ENCODE measurements around the gene ERICH6.
A peak's percentile ranks its signal among the peaks of the same experiment; 100 is the strongest.
"Not testable (repeated sequence)": the region's sequence is repeated elsewhere in the genome, so short reads cannot be mapped to it uniquely, and the experiment has no call there.

The ERICH6 gene

DNA sequence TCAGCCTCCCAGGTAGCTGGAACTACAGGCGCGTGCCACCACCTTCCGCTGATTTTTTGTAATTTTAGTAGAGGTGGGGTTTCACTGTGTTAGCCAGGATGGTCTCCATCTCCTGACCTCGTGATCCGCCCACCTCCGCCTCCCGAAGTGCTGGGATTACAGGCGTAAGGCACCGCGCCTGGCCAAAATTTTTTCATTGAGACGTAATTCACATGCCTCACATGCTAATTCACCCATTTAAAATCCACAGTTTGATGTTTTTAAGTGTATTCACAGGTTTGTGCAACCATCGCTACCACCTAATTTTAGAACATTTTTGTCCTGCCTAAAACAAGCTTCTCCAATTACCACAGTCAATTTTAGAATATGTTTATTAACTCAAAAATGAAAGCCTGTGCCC, 63.5 kb downstream of the ERICH6 start:
- Mint-ChIP-seq H3K4me1 (peaks cover 16% of the 10 kb centered on the region), H3K27me3 (peaks cover 18% of the 10 kb centered on the region), H3K4me3 (no peak overlapping the region), H3K36me3 (ENCODE audit: insufficient read depth) (peaks cover 4% of the 10 kb centered on the region), H3K27ac (ENCODE audit: low read depth) (no peak overlapping the region), H3K9me3 (peaks cover 2% of the 10 kb centered on the region)
- ATAC-seq (replicated peaks; ENCODE audit: extremely low read depth, poor library complexity, severe bottlenecking) = no peak
- no peak for DNase-seq (ENCODE audit: low spot score in 2 of 2)

DNA sequence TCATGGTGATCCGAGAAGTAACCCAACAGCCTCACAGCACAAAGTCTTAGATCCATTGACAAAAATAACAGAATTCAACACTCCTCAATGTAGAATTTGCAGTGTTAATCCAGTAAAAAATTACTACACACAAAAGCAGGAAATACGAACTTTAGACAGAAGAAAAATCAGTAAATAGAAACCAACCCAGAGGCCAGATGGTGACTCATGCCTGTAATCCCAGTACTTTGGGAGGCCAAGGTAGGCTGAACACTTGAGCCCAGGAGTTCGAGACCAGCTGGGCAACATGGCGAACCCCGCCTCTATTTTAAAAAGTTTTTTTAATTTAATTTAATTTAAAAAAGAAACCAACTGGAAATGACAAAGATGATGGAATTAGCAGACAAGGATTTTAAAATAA, 64.5 kb downstream of the ERICH6 start:
- H3K4me1 Mint-ChIP-seq = peaks cover 26% of the 10 kb centered on the region
- DNase-seq (ENCODE audit: low spot score in 2 of 2) = no peak
- peaks cover 18% of the 10 kb centered on the region for H3K27me3 Mint-ChIP-seq
- H3K4me3 Mint-ChIP-seq = no peak overlapping the region
- H3K9me3 Mint-ChIP-seq = no peaks in the 10 kb centered on the region
- H3K36me3 Mint-ChIP-seq (ENCODE audit: insufficient read depth) = peaks cover 7% of the 10 kb centered on the region
- ATAC-seq (replicated peaks; ENCODE audit: extremely low read depth, poor library complexity, severe bottlenecking) = no peak
- H3K27ac Mint-ChIP-seq (ENCODE audit: low read depth) = no peak overlapping the region

DNA sequence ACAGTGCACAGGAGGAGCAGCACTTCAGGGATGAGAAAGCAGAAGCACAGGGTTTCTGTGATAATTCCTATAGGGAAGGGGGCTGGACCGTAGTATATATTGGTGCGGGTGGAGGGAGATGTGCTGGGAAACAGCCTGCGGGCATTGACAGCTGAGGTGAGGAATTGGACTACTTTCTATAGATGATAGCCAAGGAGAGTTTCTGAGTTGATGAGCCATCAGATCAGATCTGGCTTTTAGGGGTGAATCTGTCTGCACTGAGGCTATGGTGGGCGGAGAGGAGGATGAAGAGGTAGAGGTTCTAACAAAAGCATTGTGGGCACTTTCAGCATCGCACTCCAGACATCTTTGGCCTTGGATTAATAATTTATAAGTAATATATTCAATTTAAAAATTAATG, 67.5 kb downstream of the ERICH6 start:
- peaks cover 28% of the 10 kb centered on the region for H3K4me1 Mint-ChIP-seq
- H3K9me3 Mint-ChIP-seq = no peaks in the 10 kb centered on the region
- ATAC-seq (replicated peaks; ENCODE audit: extremely low read depth, poor library complexity, severe bottlenecking) (no peak), DNase-seq (ENCODE audit: low spot score in 2 of 2) (no peak)
- H3K27me3 Mint-ChIP-seq = peaks cover under 1% of the 10 kb centered on the region
- no peak overlapping the region for H3K27ac Mint-ChIP-seq (ENCODE audit: low read depth)
- no peak overlapping the region for H3K4me3 Mint-ChIP-seq
- H3K36me3 Mint-ChIP-seq (ENCODE audit: insufficient read depth) = peaks cover 10% of the 10 kb centered on the region

DNA sequence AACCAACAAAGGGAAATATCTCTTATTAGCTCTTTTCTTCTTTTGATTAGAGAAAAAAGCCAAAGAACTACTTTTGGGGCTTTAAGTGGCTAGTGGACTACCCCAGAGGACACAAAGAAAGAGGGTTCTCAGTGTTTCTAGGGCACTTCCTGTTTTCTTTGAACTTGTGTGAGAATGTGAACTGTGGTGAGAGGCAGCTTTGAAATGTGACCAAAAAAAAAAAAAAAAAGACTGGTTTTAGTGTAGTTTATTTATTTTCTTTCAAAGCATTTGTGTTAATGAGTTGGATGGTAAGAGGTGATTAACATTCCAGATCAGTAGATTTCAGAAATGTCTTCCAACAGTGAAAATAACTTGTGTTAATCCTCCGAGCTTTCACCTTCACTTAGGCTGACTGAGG, 68.2 kb downstream of the ERICH6 start:
- Mint-ChIP-seq H3K27ac (ENCODE audit: low read depth) (peak overlapping the region; percentile 85), H3K9me3 (no peaks in the 10 kb centered on the region), H3K4me3 (peak overlapping the region; percentile 45), H3K4me1 (peaks cover 28% of the 10 kb centered on the region), H3K27me3 (no peaks in the 10 kb centered on the region), H3K36me3 (ENCODE audit: insufficient read depth) (peaks cover 14% of the 10 kb centered on the region)
- peak; percentile 91 for ATAC-seq (replicated peaks; ENCODE audit: extremely low read depth, poor library complexity, severe bottlenecking)
- DNase-seq (ENCODE audit: low spot score in 2 of 2) = no peak

DNA sequence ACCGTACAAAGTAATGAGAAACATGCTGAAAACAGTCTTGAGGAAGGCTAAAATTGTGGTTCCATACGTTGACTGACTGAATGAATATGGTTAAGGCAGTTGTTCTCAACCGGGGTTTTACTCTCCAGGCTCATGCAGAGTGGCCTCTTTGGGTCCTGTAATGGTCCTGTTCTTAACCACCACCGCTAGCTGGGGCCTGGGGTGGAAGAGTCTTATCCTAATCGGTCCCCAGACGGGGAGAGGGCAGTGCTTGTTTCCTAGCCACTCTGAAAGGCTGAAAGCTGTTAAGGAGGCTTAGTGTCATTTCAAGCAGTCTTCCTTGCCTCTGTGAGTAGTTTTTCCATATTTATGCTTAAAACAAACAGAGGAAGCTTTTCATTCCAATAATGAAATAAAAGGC, 68.6 kb downstream of the ERICH6 start:
- H3K4me3 Mint-ChIP-seq = peak overlapping the region; percentile 50
- peaks cover 28% of the 10 kb centered on the region for H3K4me1 Mint-ChIP-seq
- peaks cover 15% of the 10 kb centered on the region for H3K36me3 Mint-ChIP-seq (ENCODE audit: insufficient read depth)
- ATAC-seq (replicated peaks; ENCODE audit: extremely low read depth, poor library complexity, severe bottlenecking) (no peak), DNase-seq (ENCODE audit: low spot score in 2 of 2) (no peak)
- no peaks in the 10 kb centered on the region for H3K9me3 Mint-ChIP-seq
- peak overlapping the region; percentile 85 for H3K27ac Mint-ChIP-seq (ENCODE audit: low read depth)
- no peaks in the 10 kb centered on the region for H3K27me3 Mint-ChIP-seq

DNA sequence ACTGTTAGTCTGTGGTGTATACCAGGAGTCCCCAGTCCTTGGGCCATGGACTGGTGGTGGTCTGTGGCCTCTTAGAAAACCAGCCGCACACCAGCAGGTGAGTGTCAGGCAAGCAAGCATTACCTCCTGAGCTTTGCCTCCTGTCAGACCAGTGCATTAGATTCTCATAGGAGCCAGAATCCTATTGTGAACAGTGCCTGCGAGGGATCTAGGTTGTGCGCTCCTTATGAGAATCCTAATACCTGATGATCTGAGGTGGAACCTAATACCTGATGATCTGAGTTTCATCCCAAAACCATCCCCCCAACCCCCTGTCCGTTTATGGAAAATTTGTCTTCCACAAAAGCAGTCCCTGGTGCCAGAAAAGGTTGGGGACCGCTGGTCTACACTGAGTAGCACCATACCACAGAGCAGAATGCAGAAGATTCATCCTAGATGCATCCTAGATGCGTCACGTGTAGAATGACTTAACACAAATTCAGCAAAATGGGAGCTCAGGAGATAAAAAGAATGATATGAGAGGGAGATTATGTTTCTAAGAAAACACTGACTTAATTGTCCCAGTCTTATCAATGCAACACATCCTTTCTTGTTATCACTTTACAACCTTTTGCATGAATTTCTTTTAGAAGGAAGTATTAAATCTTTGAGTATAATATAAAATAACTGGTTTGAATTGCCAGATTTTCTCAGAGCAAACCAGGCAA, 72.1 kb downstream of the ERICH6 start:
- H3K4me1 Mint-ChIP-seq = peaks cover 27% of the 10 kb centered on the region
- H3K36me3 Mint-ChIP-seq (ENCODE audit: insufficient read depth) = peaks cover 37% of the 10 kb centered on the region
- ATAC-seq (replicated peaks; ENCODE audit: extremely low read depth, poor library complexity, severe bottlenecking) = no peak
- H3K4me3 Mint-ChIP-seq = no peak overlapping the region
- no peaks in the 10 kb centered on the region for H3K27me3 Mint-ChIP-seq
- no peak for DNase-seq (ENCODE audit: low spot score in 2 of 2)
- H3K27ac Mint-ChIP-seq (ENCODE audit: low read depth) = no peak overlapping the region
- no peaks in the 10 kb centered on the region for H3K9me3 Mint-ChIP-seq

DNA sequence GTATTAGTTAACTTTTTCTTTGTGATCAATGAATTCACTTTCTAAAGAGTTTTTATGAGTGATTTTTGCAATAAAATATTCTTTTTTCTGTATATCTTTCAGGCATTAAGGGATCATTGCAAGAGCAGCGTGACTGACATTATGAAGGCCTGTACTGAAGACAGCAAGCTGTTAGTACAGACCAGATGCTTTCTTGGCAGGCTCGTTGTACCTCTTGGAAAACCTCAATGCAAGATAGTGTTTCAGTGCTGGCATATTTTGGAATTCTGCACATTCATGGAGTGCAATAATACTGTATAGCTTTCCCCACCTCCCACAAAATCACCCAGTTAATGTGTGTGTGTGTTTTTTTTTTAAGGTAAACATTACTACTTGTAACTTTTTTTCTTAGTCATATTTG, 76.2 kb downstream of the ERICH6 start:
- Mint-ChIP-seq H3K9me3 (no peaks in the 10 kb centered on the region), H3K36me3 (ENCODE audit: insufficient read depth) (peaks cover 46% of the 10 kb centered on the region), H3K27ac (ENCODE audit: low read depth) (no peak overlapping the region), H3K4me1 (peaks cover 17% of the 10 kb centered on the region), H3K27me3 (no peaks in the 10 kb centered on the region), H3K4me3 (no peak overlapping the region)
- ATAC-seq (replicated peaks; ENCODE audit: extremely low read depth, poor library complexity, severe bottlenecking) (no peak), DNase-seq (ENCODE audit: low spot score in 2 of 2) (no peak)

DNA sequence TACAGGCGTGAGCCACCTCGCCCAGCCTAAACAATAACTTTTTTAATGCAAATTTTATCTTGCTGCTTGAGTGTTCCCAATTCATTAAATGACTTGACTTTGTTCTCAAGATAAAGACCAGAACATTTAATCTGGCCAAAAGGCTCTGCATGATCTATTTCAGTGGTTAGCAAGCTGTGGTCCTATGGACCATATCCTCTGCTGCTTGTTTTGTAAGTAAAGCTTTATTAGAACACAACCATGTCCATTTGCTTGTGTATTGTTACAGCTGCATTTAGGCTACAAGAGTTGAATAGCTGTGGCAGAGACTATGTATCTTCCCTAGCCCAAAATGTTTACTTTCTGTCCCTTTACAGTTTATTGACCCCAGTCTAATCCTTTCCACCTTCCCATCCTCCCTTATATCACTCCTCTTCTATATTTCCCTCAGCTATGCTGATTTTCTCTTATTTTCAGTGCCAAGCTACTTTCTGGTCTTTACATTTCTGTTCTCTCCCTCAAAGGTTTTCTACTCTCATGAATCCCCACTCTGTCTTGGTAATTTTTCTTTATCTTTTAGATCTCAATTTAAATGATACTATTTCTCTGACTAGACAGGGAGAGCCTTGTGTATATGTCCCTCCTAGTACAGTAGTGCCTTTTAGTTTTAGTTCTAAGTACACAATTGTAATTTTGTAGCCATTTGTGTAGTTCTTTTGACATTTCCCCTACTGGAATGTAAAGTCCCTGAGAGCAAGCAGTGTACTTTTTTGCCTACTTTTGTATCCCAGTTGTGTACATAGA, 77.4 kb downstream of the ERICH6 start:
- no peaks in the 10 kb centered on the region for H3K9me3 Mint-ChIP-seq
- H3K27me3 Mint-ChIP-seq = no peaks in the 10 kb centered on the region
- DNase-seq (ENCODE audit: low spot score in 2 of 2) (no peak), ATAC-seq (replicated peaks; ENCODE audit: extremely low read depth, poor library complexity, severe bottlenecking) (no peak)
- H3K4me3 Mint-ChIP-seq = no peak overlapping the region
- peaks cover 24% of the 10 kb centered on the region for H3K4me1 Mint-ChIP-seq
- H3K27ac Mint-ChIP-seq (ENCODE audit: low read depth) = peak overlapping the region; percentile 29
- H3K36me3 Mint-ChIP-seq (ENCODE audit: insufficient read depth) = peaks cover 43% of the 10 kb centered on the region

DNA sequence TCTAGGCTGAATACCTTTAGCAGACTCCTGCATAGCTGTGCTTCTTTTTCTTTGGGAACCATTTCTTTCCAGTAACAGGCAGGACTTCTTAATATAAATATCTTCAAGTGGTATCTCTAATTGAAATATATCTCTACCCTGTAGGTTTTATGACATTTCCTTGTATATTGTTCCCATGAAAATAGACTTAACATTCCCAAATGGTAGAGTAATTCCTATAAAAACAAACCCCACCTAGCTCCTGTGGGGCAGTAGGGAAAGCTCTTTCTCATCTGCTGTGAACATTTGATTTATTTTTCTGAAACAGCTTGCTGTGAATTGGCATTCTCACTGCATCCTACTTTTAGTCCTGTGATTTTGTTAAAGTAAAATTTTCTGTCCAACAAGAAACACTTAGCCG, 79.8 kb downstream of the ERICH6 start:
- ATAC-seq (replicated peaks; ENCODE audit: extremely low read depth, poor library complexity, severe bottlenecking) (no peak), DNase-seq (ENCODE audit: low spot score in 2 of 2) (no peak)
- Mint-ChIP-seq H3K4me1 (peaks cover 43% of the 10 kb centered on the region), H3K4me3 (no peak overlapping the region), H3K27ac (ENCODE audit: low read depth) (no peak overlapping the region), H3K36me3 (ENCODE audit: insufficient read depth) (peaks cover 36% of the 10 kb centered on the region), H3K9me3 (no peaks in the 10 kb centered on the region), H3K27me3 (no peaks in the 10 kb centered on the region)

DNA sequence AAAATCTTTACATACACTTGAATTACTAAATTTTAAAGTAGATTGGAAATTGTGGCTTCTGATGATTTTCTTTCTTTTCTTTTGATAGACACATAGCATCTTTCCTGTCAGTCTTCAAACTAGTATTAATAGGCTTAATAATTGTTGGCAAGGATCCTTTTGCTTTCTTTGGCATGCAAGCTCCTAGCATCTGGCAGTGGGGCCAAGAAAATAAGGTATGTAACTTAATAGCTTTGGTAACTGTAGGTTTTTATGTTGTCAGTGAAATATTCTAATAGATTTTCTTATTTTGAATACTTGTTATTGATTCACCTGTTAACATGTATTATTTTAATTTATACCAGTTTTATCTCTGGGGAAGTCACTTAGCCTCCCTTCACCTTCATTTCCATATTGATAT, 80.8 kb downstream of the ERICH6 start:
- H3K36me3 Mint-ChIP-seq (ENCODE audit: insufficient read depth) = peaks cover 40% of the 10 kb centered on the region
- DNase-seq (ENCODE audit: low spot score in 2 of 2); H3K4me3 Mint-ChIP-seq; H3K27me3 Mint-ChIP-seq; H3K9me3 Mint-ChIP-seq; ATAC-seq (replicated peaks; ENCODE audit: extremely low read depth, poor library complexity, severe bottlenecking): not testable (repeated sequence)
- H3K27ac Mint-ChIP-seq (ENCODE audit: low read depth) = peak overlapping the region; percentile 33
- peaks cover 52% of the 10 kb centered on the region for H3K4me1 Mint-ChIP-seq

DNA sequence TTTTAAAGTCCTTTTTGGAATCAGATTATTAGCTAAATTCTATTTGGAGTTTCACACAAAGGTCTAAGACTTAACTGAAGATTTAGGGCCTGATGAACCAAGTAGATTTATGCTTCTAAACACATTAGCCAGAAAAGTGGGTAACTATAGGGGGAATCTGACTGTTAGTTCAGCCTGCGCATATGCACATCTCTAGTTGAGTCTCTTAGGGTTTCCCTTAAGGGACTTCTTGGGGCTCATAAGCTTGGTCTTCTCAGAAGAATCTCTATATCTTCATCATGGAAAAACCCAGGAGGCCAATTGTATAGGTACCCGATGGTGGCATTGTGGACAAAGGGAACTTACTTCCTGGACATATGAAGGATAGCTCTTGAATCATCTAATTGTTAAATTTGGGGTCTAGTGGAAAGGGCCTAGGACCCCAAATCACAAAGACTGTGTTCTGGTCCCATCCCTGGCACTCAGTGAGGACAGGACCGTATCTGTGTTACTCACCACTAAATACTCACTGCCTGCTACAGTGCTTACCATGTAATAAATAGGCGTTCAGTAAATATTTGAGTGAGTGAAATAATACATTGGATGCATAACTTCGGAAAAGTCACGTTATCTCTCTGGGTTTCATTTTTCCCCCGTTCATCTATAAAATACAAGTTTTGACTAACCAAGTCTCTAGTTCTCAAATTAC, 83.6 kb downstream of the ERICH6 start:
- no peaks in the 10 kb centered on the region for H3K27me3 Mint-ChIP-seq
- H3K36me3 Mint-ChIP-seq (ENCODE audit: insufficient read depth) = peaks cover 27% of the 10 kb centered on the region
- no peak for ATAC-seq (replicated peaks; ENCODE audit: extremely low read depth, poor library complexity, severe bottlenecking)
- no peak overlapping the region for H3K27ac Mint-ChIP-seq (ENCODE audit: low read depth)
- no peak overlapping the region for H3K4me3 Mint-ChIP-seq
- no peak for DNase-seq (ENCODE audit: low spot score in 2 of 2)
- H3K9me3 Mint-ChIP-seq = no peaks in the 10 kb centered on the region
- peaks cover 50% of the 10 kb centered on the region for H3K4me1 Mint-ChIP-seq

DNA sequence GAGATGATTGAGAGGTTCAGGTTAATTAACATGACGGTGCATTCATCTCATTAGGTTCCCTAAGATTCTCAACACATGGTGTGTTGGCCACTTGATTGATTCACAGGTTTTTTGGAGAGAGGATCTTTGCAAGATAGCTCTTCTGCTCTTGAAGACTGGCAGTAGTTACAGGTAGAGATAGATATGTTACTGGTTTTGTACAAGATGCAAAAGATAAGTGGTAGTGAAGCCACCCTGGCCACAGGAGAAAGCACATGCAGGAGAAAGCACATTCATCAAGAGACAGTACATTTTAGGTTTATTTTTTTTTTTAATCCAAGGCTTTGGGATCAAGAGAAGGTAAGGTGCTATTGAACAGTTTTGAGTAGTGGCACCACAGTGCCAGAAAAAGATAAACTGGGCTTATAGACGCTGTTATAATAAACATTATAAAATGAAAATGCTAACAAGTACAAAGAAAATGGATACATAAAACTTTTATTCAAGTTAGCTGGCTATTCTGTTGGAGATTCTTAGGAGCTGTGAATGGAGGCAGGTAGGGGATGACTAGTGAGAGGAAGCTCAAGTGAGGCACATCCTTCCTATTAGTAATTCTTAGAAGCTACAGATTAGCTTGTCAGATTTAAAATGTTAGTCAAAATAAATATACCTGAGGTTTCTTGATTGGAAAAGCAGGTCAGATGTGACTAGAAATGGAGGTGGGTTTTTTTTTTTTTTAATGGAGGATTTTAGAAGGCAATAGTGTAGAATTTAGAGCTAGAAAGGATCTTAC, 89.8 kb downstream of the ERICH6 start:
- Mint-ChIP-seq H3K27me3 (no peaks in the 10 kb centered on the region), H3K4me3 (no peak overlapping the region), H3K9me3 (no peaks in the 10 kb centered on the region), H3K4me1 (peaks cover 67% of the 10 kb centered on the region), H3K36me3 (ENCODE audit: insufficient read depth) (peaks cover 39% of the 10 kb centered on the region), H3K27ac (ENCODE audit: low read depth) (peak overlapping the region; percentile 22)
- no peak for DNase-seq (ENCODE audit: low spot score in 2 of 2)
- ATAC-seq (replicated peaks; ENCODE audit: extremely low read depth, poor library complexity, severe bottlenecking) = no peak
